Heart right ventricle (tissue), 16 donors: Measurements from ENCODE around the gene SLC20A1. TPM values are rescaled to one million over a fixed set of nuclear protein-coding genes. Genes with fewer than 3 reads are reported as not detected.

Experiments used
- ATAC-seq, 8 donors: fragments of 200-7000 bp; cut with Tn5 transposase; one replicate each; pipeline ENCODE4 v1.9.1; 2020; ENCODE audit warnings: mild to moderate bottlenecking in 8 of 8, moderate library complexity in 8 of 8, moderate number of reproducible peaks in 1 of 8
- DNase-seq, 2 donors: peaks; one replicate each; pipeline ENCODE4 v3.0.0-alpha.2; 2020
- H3K27ac ChIP-seq, 10 donors: fragments of 200-600 bp; sonication (generic) in 2 of 10; one replicate each; pipeline versions ENCODE4 v1.5.0 to v1.8.0; 2020 to 2022; ENCODE audit warnings: mild to moderate bottlenecking in 3 of 10
- H3K27me3 ChIP-seq, 7 donors: fragments of 200-600 bp; one replicate each; pipeline ENCODE4 v1.8.0; 2021 to 2022; ENCODE audit warnings: mild to moderate bottlenecking in 2 of 7
- H3K36me3 ChIP-seq, 9 donors: fragments of 200-600 bp; sonication (generic) in 1 of 9; one replicate each; pipeline versions ENCODE4 v1.5.0 to v1.8.0; 2020 to 2022; ENCODE audit warnings: mild to moderate bottlenecking in 2 of 9
- H3K4me1 ChIP-seq, 9 donors: fragments of 200-600 bp; sonication (generic) in 1 of 9; one replicate each; pipeline versions ENCODE4 v1.5.0 to v1.8.0; 2020 to 2022; ENCODE audit warnings: mild to moderate bottlenecking in 4 of 9
- H3K4me3 ChIP-seq, 10 donors: fragments of 200-600 bp; sonication (generic) in 2 of 10; one replicate each; pipeline versions ENCODE4 v1.5.0 to v1.8.0; 2020 to 2022; ENCODE audit warnings: mild to moderate bottlenecking in 7 of 10, moderate library complexity in 2 of 10
- H3K9me3 ChIP-seq, 11 donors: fragments of 200-600 bp in 10 of 11; sonication (generic) in 2 of 11; one replicate each; pipeline versions ENCODE4 v1.5.0 to v1.8.0; 2013 to 2022; ENCODE audit warnings: mild to moderate bottlenecking in 2 of 11, control low read depth in 1 of 11, moderate library complexity in 1 of 11
- WGBS, 2 donors: extraction: QIAGEN DNeasy Blood & Tissue Kit; methylation state at CpG; one replicate each; pipeline ENCODE4 v1.1.7; 2013; ENCODE audit warnings: inconsistent platforms in 1 of 2; 5-methylcytosine and 5-hydroxymethylcytosine counted together
- intact Hi-C, 10 donors: fragments of 100-400 bp; cut with DNase I; formaldehyde crosslinking; loops; one replicate each; pipeline versions ENCODE4 v1.11.1 to v1.14.2; 2022
- polyA plus RNA-seq, 2 donors: library from polyadenylated mRNA; stranded (reverse); fragments of 200-250 nt; gene quantifications; one replicate each; pipeline ENCODE4 v1.2.3, GENCODE V29; 2013
- total RNA-seq, 10 donors: library from RNA; stranded (reverse); fragmentation: NEBNext Ultra II Directional in 3 of 10; extraction: Animal tissue kit (Norgen Biotek cat#: 25700) in 3 of 10; gene quantifications; one replicate each; pipeline versions ENCODE4 v1.2.1 to v1.2.4, GENCODE V29; 2021 to 2023
- TF ChIP-seq, protein P1 (sequence below), 9 donors: fragments of 200-600 bp; sonication (generic) in 2 of 9; IDR thresholded peaks; one replicate each; pipeline versions ENCODE4 v1.5.0 to v1.8.0; 2021 to 2022; ENCODE audit warnings: antibody characterized with exemption in 9 of 9, mild to moderate bottlenecking in 5 of 9, moderate library complexity in 1 of 9
- donor health status: Arrhythmogenic right ventricular cardiomyopathy.
- donor health status: ischemic (EF 13 %, LVEDD 7.1; RV severe dilation, severe dysfunction).
- donor health status: healthy with polysubstance abuse.
- donor health status: DM: no; HTN: yes; CAD: no.
- donor health status: DM: no; HTN: no; CAD: no.
- donor health status: ischemic (EF 25% LVEDD 6.9; RV normal size, moderate dysfunction).
- donor health status: ischemic (EF 25% LVEDD 5.7; RV mildly dilated, moderate dysfunction).
- donor health status: healthy.
- donor health status: DM: yes; HTN: yes; CAD: no.
- donor health status: Ischemic cardiomyopathy.
- donor health status: ischemic (EF 35%, LVEDD 5.7; RV mildly dilated, moderate dysfunction).
- donor health status: nonischemic (EF 11% LVEDD 7.7; RV severe dilation, severe dysfunction).
- donor health status: DM: yes; HTN: yes; CAD: no.
- donor health status: PGD.
- donor health status: ischemic (EF 29% LVEDD 5.4; RV normal size, mild dysfunction).
- donor health status: nonischemic (EF 23%, LVEDD 6.1; RV moderate dilation, normal function).

The SLC20A1 gene
- total and polyA plus RNA-seq, 12 donors, result 9.9 to 21.3 (median 13.2) TPM

DNA sequence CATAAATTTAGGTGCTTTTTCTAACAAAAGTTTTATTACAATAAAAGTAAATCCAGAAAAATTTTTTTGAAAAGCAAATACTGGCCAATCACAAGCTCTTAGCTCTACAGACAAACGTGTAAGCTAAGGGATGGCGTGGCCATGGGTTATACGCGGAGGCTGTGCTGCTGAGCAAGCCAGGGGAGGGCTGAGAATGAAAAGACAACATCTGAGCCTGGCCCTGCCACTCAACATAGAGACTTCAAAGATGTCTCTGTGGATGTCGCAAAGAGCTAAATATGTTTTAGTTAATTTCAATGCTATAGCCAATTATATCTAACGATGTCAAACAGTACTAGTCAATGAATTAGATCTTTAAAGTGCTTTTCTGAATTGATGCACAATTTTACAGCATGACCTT, 41.8 kb downstream of the SLC20A1 start:
- Histone ChIP-seq H3K27me3 (no peaks in the 10 kb centered on the region), H3K4me1 (peaks cover 0 to 51% (median 0%) of the 10 kb centered on the region in 9 donors), H3K4me3 (no peak overlapping the region), H3K36me3 (no peaks in the 10 kb centered on the region), H3K27ac (no peak overlapping the region), H3K9me3 (no peaks in the 10 kb centered on the region)
- TF ChIP-seq, protein P1, sequence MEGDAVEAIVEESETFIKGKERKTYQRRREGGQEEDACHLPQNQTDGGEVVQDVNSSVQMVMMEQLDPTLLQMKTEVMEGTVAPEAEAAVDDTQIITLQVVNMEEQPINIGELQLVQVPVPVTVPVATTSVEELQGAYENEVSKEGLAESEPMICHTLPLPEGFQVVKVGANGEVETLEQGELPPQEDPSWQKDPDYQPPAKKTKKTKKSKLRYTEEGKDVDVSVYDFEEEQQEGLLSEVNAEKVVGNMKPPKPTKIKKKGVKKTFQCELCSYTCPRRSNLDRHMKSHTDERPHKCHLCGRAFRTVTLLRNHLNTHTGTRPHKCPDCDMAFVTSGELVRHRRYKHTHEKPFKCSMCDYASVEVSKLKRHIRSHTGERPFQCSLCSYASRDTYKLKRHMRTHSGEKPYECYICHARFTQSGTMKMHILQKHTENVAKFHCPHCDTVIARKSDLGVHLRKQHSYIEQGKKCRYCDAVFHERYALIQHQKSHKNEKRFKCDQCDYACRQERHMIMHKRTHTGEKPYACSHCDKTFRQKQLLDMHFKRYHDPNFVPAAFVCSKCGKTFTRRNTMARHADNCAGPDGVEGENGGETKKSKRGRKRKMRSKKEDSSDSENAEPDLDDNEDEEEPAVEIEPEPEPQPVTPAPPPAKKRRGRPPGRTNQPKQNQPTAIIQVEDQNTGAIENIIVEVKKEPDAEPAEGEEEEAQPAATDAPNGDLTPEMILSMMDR (IDR thresholded peaks at IDR 0.05), result no peak
- 86 to 88% methylated on average over 6 of the region's 6 CpGs for WGBS, 2 donors
- DNase-seq, result no peak
- ATAC-seq, result no peak
- intact Hi-C loops, result loop anchor here in 2 of 10 donors (5.0 to 10.0 kb wide), 2 partner anchors 40 to 63 kb away; partner anchors contain the start of gene SLC20A1 (in 1 of the 2)

GRCh38 chr2:112688086-112688880, 42.5 kb downstream of the SLC20A1 start:
- Histone ChIP-seq H3K27ac (no peak overlapping the region), H3K36me3 (no peaks in the 10 kb centered on the region), H3K4me3 (no peak overlapping the region), H3K9me3 (no peaks in the 10 kb centered on the region), H3K27me3 (no peaks in the 10 kb centered on the region), H3K4me1 (peaks cover 0 to 51% (median 0%) of the 10 kb centered on the region in 9 donors)
- ATAC-seq (no peak), DNase-seq (no peak)
- TF ChIP-seq, protein P1 (IDR thresholded peaks at IDR 0.05), result no peak
- intact Hi-C loops, result loop anchor here in 2 of 10 donors (5.0 to 10.0 kb wide), 2 partner anchors 41 to 63 kb away; partner anchors contain the start of gene SLC20A1 (in 1 of the 2)
- WGBS, 2 donors, result 91 to 93% methylated on average over 14 of the region's 14 CpGs

DNA sequence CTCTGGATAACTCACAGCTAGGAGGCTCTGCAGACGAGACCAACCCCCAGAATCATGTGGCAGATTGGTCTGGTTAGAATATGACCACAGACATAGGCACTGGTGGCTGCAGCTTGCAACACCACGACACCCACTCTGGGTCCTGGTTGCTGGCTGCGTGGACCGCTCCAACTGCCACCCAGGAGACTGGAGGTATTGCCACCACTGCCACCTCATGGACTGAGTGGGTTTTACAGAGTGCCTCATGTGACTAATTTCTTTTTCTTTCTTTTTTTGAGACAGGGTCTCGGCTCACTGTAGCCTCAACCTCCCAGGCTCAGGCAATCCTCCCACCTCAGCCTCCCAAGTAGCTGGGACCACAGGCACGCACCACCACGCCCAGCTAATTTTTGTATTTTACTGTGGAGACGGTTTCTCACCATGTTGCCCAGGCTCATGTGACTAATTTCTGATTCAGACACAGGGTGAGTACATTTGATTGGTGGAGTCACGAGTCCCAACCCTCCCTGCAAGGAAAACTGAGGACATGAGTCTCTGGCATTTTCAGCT, 45.2 kb downstream of the SLC20A1 start:
- Histone ChIP-seq H3K27me3 (no peaks in the 10 kb centered on the region), H3K4me1 (peaks cover 0 to 41% (median 0%) of the 10 kb centered on the region in 9 donors), H3K27ac (peak overlapping the region in 1 of 10 donors; percentile 79), H3K36me3 (no peaks in the 10 kb centered on the region), H3K4me3 (peak overlapping the region in 1 of 10 donors; percentile 18), H3K9me3 (no peaks in the 10 kb centered on the region)
- WGBS, 2 donors, result 46 to 51% methylated on average over 9 of the region's 9 CpGs
- TF ChIP-seq, protein P1 (IDR thresholded peaks at IDR 0.05), result peak; percentile 37 to 71 (median 65)
- ATAC-seq (peak; percentile 68 to 86 (median 78)), DNase-seq (peak; percentile 47 to 50)
- intact Hi-C loops, result loop anchor here in 8 of 10 donors (1.0 to 10.0 kb wide), 6 partner anchors 64 to 91 kb away; no protein-coding TSS in a partner anchor

GRCh38 chr2:112691881-112692281, 46.1 kb downstream of the SLC20A1 start:
- Histone ChIP-seq H3K4me3 (no peak overlapping the region), H3K27ac (peak overlapping the region in 2 of 10 donors; percentile 34 to 79), H3K36me3 (no peaks in the 10 kb centered on the region), H3K4me1 (peaks cover 0 to 33% (median 0%) of the 10 kb centered on the region in 9 donors), H3K27me3 (no peaks in the 10 kb centered on the region), H3K9me3 (no peaks in the 10 kb centered on the region)
- TF ChIP-seq, protein P1 (IDR thresholded peaks at IDR 0.05), result no peak
- DNase-seq (no peak), ATAC-seq (peak in 1 of 8 donors; percentile 25)
- intact Hi-C loops, result loop anchor here in 8 of 10 donors (1.0 to 10.0 kb wide), 6 partner anchors 65 to 92 kb away; no protein-coding TSS in a partner anchor
- WGBS, 2 donors, result 56 to 65% methylated on average over 4 of the region's 4 CpGs
